MM.1S (cell line): ENCODE data around the gene HOXA2.

Source experiments
- DNase-seq: peaks from one replicate; pipeline ENCODE4 v3.0.0-alpha.2; 2015
- H2AFZ ChIP-seq: fragments of 300-600 bp; sonication (generic); 2 replicates; pipeline ENCODE4 v1.6.0; 2016; ENCODE audit warnings: antibody characterized with exemption, low read length
- H3F3A ChIP-seq: fragments of 300-600 bp; sonication (generic); 2 replicates; pipeline ENCODE4 v1.6.1; 2016; ENCODE audit warnings: mild to moderate bottlenecking, antibody characterized with exemption, low read length, moderate library complexity, mixed read lengths; ENCODE audit not compliant: insufficient read depth
- H3K27ac ChIP-seq: fragments of 300-600 bp; sonication (generic); 2 replicates; pipeline ENCODE4 v1.5.1; 2016; ENCODE audit warnings: mild to moderate bottlenecking, low read length
- H3K27me3 ChIP-seq: fragments of 300-600 bp; sonication (generic); replicated peaks from 2 replicates; pipeline ENCODE4 v1.6.0; 2016; ENCODE audit warnings: low read length; ENCODE audit not compliant: insufficient read depth
- H3K36me3 ChIP-seq: fragments of 300-600 bp; sonication (generic); replicated peaks from 2 replicates; pipeline ENCODE4 v1.6.1; 2016; ENCODE audit warnings: mild to moderate bottlenecking, low read length, mixed read lengths; ENCODE audit not compliant: insufficient read depth
- H3K4me1 ChIP-seq: fragments of 300-600 bp; sonication (generic); 2 replicates; pipeline ENCODE4 v1.6.1; 2016; ENCODE audit warnings: low read length, mixed read lengths
- H3K4me2 ChIP-seq: fragments of 300-600 bp; sonication (generic); 2 replicates; pipeline ENCODE4 v1.6.0; 2016; ENCODE audit warnings: low read depth, low read length
- H3K4me3 ChIP-seq: fragments of 300-600 bp; sonication (generic); 2 replicates; pipeline ENCODE4 v1.5.1; 2016; ENCODE audit warnings: low read length, mixed read lengths
- H3K79me2 ChIP-seq: fragments of 300-600 bp; sonication (generic); 2 replicates; pipeline ENCODE4 v1.6.1; 2016; ENCODE audit warnings: mixed run types, low read length, mixed read lengths
- H3K9ac ChIP-seq: fragments of 300-600 bp; sonication (generic); 2 replicates; pipeline ENCODE4 v1.6.1; 2016; ENCODE audit warnings: low read length, mixed read lengths
- H3K9me2 ChIP-seq: fragments of 300-600 bp; sonication (generic); replicated peaks from 2 replicates; pipeline ENCODE4 v1.6.1; 2016; ENCODE audit warnings: mild to moderate bottlenecking, low read length, mixed read lengths; ENCODE audit not compliant: insufficient read depth
- H3K9me3 ChIP-seq: fragments of 300-600 bp; sonication (generic); replicated peaks from 2 replicates; pipeline ENCODE4 v1.6.1; 2016; ENCODE audit warnings: mild to moderate bottlenecking, low read length, mixed read lengths; ENCODE audit not compliant: insufficient read depth
- H4K20me1 ChIP-seq: fragments of 300-600 bp; sonication (generic); 2 replicates; pipeline ENCODE4 v1.6.1; 2016; ENCODE audit warnings: mild to moderate bottlenecking, low read length, moderate library complexity, mixed read lengths; ENCODE audit not compliant: insufficient read depth
- CTCF ChIP-seq: fragments of 300-600 bp; sonication (generic); IDR thresholded peaks from 2 replicates; pipeline ENCODE4 v1.5.1; 2016; ENCODE audit warnings: antibody characterized with exemption, low read length, mixed read lengths
- EZH2 ChIP-seq: fragments of 300-600 bp; sonication (generic); optimal IDR thresholded peaks from 2 replicates; pipeline ENCODE3; 2017; ENCODE audit warnings: low read depth, mild to moderate bottlenecking, antibody characterized with exemption, low read length, mixed read lengths
- EZH2phosphoT487 ChIP-seq: fragments of 300-600 bp; sonication (generic); IDR thresholded peaks from 2 replicates; pipeline ENCODE4 v1.6.1; 2018; ENCODE audit warnings: antibody characterized with exemption, low read length

The HOXA2 gene

GRCh38 chr7:27114881-27115220, 12.4 kb upstream of the HOXA2 start:
- Histone ChIP-seq H3K27ac (no peak overlapping the region), H3K36me3 (no peaks in the 10 kb centered on the region), H3K27me3 (peaks cover 30% of the 10 kb centered on the region; the same call in 1 of the 2 replicates), H3K4me3 (no peak overlapping the region), H3K4me2 (no peak overlapping the region), H3K9me3 (no peaks in the 10 kb centered on the region), H3F3A (no peaks in the 10 kb centered on the region), H3K79me2 (no peaks in the 10 kb centered on the region), H4K20me1 (no peaks in the 10 kb centered on the region), H3K9ac (no peak overlapping the region), H3K4me1 (no peaks in the 10 kb centered on the region), H2AFZ (no peak overlapping the region), H3K9me2 (no peaks in the 10 kb centered on the region)
- TF ChIP-seq EZH2phosphoT487, result no peak
- no peak for TF ChIP-seq EZH2
- no peak for TF ChIP-seq CTCF
- no peak for DNase-seq

- Histone ChIP-seq H3K4me1 (no peaks in the 10 kb centered on the region), H3K9ac (no peak overlapping the region), H3K79me2 (no peaks in the 10 kb centered on the region), H3K9me2 (no peaks in the 10 kb centered on the region), H3K4me2 (no peak overlapping the region), H3K27ac (no peak overlapping the region), H3K9me3 (no peaks in the 10 kb centered on the region), H3K4me3 (no peak overlapping the region), H2AFZ (no peak overlapping the region), H3K36me3 (no peaks in the 10 kb centered on the region), H3F3A (no peaks in the 10 kb centered on the region), H3K27me3 (peaks cover 30% of the 10 kb centered on the region; the same call in 1 of the 2 replicates), H4K20me1 (no peaks in the 10 kb centered on the region)
- TF ChIP-seq CTCF, result no peak
- DNase-seq, result no peak
These were observed 11.7 kb upstream of the HOXA2 start for GRCh38 chr7:27113991-27114769.

GRCh38 chr7:27112955-27113949, 10.8 kb upstream of the HOXA2 start:
- Histone ChIP-seq H3K27ac (no peak overlapping the region), H3K4me1 (no peaks in the 10 kb centered on the region), H3K4me2 (no peak overlapping the region), H3K36me3 (no peaks in the 10 kb centered on the region), H4K20me1 (no peaks in the 10 kb centered on the region), H2AFZ (no peak overlapping the region), H3K27me3 (peaks cover 30% of the 10 kb centered on the region; the same call in 1 of the 2 replicates), H3K9ac (no peak overlapping the region), H3F3A (no peaks in the 10 kb centered on the region), H3K4me3 (no peak overlapping the region), H3K9me2 (no peaks in the 10 kb centered on the region), H3K9me3 (no peaks in the 10 kb centered on the region), H3K79me2 (no peaks in the 10 kb centered on the region)
- DNase-seq, result no peak
- TF ChIP-seq EZH2phosphoT487, result no peak
- no peak for TF ChIP-seq EZH2
- TF ChIP-seq CTCF, result no peak
